ENCODE data around the gene EDEM2.

DNA sequence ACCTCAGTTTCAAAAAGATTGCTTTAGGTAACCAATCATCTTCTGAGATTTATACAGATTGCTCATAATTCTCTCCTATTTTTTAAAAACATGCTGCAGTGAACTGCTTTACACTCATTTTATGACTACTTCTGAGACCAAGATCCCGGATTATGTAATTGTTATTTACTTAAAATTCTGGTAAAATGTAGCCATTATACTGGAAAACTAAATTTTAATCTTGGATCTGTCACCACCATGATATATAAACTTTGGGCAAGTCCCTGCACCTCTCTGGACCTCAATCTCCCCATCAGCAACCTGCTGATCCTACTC, 24.3 kb upstream of the EDEM2 start:
- TF ChIP-seq POLR2AphosphoS5 (IDR thresholded peaks at IDR 0.05; ENCODE audit: low read depth, low read length) (no peak), SIN3A (IDR thresholded peaks at IDR 0.05; ENCODE audit: borderline replicate concordance, insufficient read depth, low read length) (no peak)
- TF ChIP-seq, protein P1, sequence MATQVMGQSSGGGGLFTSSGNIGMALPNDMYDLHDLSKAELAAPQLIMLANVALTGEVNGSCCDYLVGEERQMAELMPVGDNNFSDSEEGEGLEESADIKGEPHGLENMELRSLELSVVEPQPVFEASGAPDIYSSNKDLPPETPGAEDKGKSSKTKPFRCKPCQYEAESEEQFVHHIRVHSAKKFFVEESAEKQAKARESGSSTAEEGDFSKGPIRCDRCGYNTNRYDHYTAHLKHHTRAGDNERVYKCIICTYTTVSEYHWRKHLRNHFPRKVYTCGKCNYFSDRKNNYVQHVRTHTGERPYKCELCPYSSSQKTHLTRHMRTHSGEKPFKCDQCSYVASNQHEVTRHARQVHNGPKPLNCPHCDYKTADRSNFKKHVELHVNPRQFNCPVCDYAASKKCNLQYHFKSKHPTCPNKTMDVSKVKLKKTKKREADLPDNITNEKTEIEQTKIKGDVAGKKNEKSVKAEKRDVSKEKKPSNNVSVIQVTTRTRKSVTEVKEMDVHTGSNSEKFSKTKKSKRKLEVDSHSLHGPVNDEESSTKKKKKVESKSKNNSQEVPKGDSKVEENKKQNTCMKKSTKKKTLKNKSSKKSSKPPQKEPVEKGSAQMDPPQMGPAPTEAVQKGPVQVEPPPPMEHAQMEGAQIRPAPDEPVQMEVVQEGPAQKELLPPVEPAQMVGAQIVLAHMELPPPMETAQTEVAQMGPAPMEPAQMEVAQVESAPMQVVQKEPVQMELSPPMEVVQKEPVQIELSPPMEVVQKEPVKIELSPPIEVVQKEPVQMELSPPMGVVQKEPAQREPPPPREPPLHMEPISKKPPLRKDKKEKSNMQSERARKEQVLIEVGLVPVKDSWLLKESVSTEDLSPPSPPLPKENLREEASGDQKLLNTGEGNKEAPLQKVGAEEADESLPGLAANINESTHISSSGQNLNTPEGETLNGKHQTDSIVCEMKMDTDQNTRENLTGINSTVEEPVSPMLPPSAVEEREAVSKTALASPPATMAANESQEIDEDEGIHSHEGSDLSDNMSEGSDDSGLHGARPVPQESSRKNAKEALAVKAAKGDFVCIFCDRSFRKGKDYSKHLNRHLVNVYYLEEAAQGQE (IDR thresholded peaks at IDR 0.05; ENCODE audit: insufficient read depth in 1 of 2, low read depth in 2 of 2, low read length in 2 of 2): no peak
